HG03045 (cell line): ENCODE results near the gene PRKCA.
"Not testable (repeated sequence)": the region's sequence is repeated elsewhere in the genome, so short reads cannot be mapped to it uniquely, and the experiment has no call there.

ENCODE experiments used
- ATAC-seq: cut with Tn5 transposase; IDR thresholded peaks from one replicate; pipeline ENCODE4 v1.9.1; 2021; ENCODE audit warnings: mild to moderate bottlenecking, moderate library complexity; ENCODE audit not compliant: unreplicated experiment

Gene PRKCA

GRCh38 chr17:66602659-66603384 is 300.4 kb downstream of the PRKCA start:
- ATAC-seq, result no peak

DNA sequence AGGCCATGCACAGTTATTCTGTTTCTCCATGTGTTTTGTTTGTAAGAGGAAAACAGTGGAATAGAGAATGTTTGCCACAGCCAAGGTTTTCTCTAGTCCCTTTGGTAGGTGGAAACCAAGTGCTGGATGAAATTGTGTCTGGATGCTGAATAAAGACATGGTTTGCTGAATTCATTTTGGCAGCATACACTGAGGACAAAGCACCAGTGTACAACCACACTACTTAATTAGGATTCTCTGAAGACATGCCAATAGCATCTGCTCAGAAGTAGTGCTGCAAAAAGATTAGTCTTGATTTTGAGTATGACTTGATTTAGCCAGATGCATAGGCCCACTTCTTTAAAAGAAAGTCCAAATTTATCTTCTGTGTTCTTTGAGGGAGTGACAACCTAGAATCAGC is 302.0 kb downstream of the PRKCA start:
- no peak for ATAC-seq

DNA sequence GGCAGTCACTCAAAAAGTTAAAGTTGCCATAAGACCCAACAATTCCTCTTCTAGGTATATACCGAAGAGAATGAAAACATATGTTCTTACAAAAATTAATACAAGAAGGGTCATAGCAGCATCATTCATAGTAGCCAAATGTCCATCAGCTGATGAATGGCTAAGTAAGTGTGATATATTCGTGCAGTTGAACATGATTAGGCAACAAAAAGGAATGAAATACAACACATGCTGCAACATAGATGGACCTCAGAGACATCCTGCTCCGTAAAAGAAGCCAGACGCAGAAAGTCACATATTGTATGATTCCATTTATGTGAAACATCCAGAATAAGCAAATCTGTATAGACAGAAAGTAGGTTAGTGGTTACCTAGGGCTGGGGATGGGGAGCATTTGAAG is 303.1 kb downstream of the PRKCA start:
- no peak for ATAC-seq

GRCh38 chr17:66610361-66611133 is 308.1 kb downstream of the PRKCA start:
- no peak for ATAC-seq

DNA sequence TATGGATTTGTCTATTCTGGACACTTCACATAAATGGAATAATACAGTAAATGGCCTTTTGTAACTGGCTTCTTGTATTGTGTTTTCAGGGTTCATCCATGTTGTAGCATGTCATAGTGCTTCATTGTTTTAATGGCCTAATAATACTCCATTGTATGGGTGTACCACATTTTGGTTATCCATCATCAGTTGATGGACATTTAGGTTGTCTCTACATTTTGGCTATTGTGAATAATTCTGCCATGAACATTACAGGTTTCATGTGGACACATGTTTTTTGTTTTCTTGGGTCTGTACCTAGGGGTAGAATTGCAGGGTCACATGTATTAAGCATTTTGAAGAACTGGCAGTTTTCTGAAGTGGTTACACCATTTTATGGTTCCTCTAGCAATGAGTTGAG is 309.0 kb downstream of the PRKCA start:
- no peak for ATAC-seq

- no peak for ATAC-seq
Measured at GRCh38 chr17:66612993-66613392, 310.6 kb downstream of the PRKCA start.

DNA sequence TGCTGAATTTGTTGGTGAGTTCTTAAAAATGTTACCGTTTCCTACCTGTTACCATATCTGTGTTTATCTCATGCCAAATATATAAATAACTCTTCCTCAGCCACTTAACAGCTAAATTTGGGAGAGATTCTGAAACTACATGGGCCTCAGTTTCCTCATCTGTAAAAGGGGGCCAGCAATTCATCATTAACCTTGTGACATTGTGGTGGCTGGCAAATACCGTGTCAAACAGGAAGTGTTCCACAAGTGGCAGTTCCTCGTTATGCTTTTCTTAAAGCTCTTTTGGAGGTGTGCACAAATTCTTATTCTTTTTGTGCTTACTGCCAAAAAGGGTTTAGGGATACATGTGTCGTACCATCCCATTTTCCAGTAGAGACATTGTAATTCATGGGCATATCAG is 312.1 kb downstream of the PRKCA start:
- ATAC-seq, result no peak

GRCh38 chr17:66619206-66619605 is 316.8 kb downstream of the PRKCA start:
- ATAC-seq, result no peak

DNA sequence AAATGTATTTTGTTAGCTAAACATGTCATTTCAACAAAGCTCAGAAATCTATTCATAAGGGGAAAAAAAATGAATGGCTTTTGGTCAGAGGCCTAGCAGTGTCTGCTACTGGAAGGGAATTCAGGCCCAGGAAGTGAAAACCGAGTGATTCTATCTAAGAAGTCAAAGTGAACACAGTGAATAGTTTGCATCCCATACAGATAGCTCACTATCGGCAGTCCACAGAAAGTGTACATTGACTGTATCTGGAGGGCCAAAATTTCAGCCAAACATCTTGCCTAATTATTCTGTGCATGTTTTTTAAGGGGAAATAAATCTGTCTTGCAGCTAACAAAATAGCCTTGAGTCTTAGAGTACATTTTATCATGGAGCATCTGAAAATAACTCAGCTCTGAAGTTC is 318.1 kb downstream of the PRKCA start:
- no peak for ATAC-seq

- not testable (repeated sequence) for ATAC-seq
Measured at GRCh38 chr17:66624630-66625029, 322.2 kb downstream of the PRKCA start.

DNA sequence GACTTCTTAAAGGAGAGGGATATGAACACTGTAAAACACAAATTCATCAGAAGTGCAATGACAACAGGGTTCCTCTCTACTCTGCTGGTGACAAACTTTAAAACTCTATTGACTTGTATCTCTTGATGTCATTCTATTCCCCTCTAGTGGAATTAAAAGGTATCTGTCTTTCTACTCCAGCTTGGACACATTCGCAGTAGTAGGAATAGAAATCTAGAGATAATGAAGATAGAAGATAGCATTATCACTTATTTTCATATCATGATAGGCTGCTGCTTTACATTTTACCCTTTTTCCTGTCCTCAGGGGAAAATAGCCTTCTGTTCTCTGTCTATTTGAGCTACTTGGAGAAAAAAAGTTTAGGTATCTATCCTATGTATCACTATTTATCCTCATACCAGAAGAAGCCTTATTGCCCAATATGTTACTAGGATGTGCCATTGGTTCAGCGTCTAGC is 322.9 kb downstream of the PRKCA start:
- no peak for ATAC-seq

GRCh38 chr17:66627985-66628384 is 325.6 kb downstream of the PRKCA start:
- no peak for ATAC-seq

DNA sequence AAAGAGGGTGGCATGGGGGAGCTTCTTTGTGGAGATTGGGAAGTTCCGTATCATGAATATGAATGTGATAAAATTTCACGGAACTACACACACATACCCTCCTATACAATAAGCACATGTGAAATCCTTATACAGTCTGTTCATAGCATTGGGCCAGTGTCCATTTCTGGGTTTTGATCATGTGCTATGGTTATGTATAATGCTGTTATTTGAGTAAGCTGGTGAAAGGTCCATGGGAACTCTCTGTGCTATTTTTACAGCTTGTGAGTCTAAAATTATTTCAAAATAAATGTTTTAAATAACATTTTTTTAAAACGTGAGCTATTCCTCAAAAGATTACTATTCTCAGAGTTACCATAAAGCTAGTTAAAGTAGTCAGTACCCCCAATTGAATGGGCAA is 327.3 kb downstream of the PRKCA start:
- ATAC-seq, result no peak

DNA sequence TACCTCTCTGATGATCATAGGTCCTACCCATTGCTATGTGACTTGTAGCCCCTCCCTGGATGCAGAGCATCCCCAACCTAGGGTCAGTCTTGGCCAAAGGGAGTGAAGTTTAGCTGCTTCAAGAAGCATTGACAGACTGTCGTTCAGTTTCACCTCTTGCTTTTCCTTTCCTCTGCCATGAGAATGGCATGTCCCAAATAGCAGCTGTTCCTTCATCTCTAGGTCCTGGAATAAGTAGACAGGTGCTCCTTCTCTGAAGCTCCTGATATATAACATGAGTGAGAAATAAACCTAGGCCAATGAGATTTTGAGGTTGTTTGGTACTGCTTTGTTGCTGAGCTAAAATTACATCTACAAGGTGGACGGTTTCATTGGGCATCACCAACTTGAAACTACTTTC is 328.0 kb downstream of the PRKCA start:
- no peak for ATAC-seq

- no peak for ATAC-seq
Measured at GRCh38 chr17:66630828-66631472, 328.5 kb downstream of the PRKCA start.

- ATAC-seq, result no peak
Measured at GRCh38 chr17:66632731-66633130, 330.3 kb downstream of the PRKCA start.

- ATAC-seq, result no peak
Measured at GRCh38 chr17:66633317-66633965, 331.0 kb downstream of the PRKCA start.

- no peak for ATAC-seq
Measured at GRCh38 chr17:66634193-66634592, 331.8 kb downstream of the PRKCA start.

GRCh38 chr17:66635386-66636045 is 333.1 kb downstream of the PRKCA start:
- ATAC-seq, result no peak

DNA sequence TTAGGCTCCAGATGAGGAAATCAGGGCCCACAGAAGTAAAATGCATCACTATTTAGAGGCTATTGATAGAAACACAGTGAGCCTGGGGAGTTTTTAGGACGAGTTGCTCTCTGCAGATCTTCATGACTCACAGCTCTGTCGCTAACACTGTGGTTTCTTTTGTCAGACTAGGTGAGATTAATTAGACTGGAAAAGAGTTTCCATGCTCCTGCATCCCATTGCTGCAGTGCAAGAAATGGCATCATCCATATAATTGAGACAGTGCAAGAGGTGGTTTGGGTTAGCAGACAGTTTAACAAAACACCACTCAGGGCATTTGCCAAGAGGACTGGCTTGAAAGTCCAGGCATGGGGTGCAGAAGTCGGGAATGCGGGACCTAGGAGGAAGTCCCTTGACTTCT is 333.7 kb downstream of the PRKCA start:
- no peak for ATAC-seq

- no peak for ATAC-seq
Measured at GRCh38 chr17:66637491-66637890, 335.1 kb downstream of the PRKCA start.
